GM19468 (cell line): Measurements from ENCODE around the gene MSN.

ENCODE experiments used
- ATAC-seq: cut with Tn5 transposase; IDR thresholded peaks from one replicate; pipeline ENCODE4 v1.9.1; 2021; ENCODE audit warnings: mild to moderate bottlenecking, moderate library complexity, moderate number of reproducible peaks; ENCODE audit not compliant: unreplicated experiment; ENCODE audit errors: extremely low read depth

MSN gene

GRCh38 chrX:65671966-65672365 is 4.5 kb downstream of the MSN start:
- ATAC-seq, result no peak

- ATAC-seq, result no peak
Measured at GRCh38 chrX:65673857-65674203, 6.4 kb downstream of the MSN start.

- ATAC-seq, result no peak
Measured at GRCh38 chrX:65674204-65674893, 6.9 kb downstream of the MSN start.

DNA sequence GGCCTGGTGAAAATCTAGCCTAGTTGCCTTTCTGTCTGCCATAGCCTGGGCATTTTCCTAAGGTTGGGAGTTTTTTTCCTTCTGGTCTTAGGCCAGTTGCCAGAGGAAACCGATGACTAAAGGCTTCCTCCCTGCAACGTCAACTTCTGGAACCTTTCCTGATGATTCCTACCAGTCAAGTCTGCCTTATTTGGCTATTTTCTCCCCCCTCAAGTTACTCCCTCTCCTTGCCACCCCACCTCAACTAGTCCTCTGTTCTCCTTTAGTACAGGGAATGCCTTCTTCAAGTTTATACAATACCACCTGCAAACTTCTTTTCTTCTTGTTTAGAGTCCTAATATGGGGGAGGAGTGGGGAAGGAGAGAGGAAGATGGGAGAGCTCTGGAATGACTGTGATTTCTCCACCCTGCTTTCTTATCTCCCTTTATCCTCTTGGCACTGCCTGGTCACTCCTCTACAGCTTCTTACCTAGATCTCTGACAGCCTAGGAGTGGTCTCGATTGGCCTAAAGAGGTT is 10.6 kb downstream of the MSN start:
- ATAC-seq, result no peak

DNA sequence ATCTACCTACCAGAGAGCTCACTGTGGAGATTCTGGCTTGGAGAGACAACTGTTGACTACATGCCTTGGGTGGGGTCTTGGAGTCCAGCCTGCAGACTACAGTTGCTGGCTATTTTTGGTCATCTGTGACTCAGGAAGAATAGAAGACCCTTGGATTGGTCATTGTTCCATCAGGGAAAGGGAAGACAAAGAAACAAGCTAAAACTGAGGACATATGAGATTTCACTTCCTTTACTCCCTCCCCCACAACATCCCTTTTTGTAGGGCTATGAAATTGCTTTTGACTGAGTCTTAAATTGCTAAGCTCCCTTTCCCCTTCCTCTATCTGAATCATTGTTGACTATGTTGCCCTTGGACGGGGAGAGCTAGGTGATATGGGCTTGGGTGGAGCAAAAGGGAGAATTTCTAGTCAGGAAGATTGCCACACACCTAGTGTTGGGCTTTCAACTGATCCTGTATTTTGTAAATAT is 11.7 kb downstream of the MSN start:
- no peak for ATAC-seq

- ATAC-seq, result no peak
Measured at GRCh38 chrX:65681810-65682209, 14.4 kb downstream of the MSN start.

GRCh38 chrX:65685112-65685511 is 17.7 kb downstream of the MSN start:
- no peak for ATAC-seq

DNA sequence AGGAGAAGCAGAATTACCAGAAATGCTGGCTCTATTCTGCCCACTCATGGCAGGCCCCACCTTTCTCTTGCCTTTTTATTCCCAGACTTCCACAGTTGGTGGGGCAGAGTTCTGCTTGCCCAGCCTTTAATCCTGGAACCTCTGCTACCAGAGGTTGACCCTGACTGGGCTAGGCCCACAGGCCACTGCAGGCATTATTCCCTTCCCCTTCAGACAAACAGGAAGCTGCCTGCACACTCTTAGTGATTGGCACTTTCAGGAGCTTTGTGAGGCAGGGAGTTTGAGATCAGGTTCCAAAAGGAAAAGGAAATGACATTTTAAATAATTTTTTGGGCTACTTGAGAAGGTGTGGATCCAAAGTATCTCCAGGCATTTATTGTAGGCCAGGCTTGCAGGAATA is 18.8 kb downstream of the MSN start:
- no peak for ATAC-seq

DNA sequence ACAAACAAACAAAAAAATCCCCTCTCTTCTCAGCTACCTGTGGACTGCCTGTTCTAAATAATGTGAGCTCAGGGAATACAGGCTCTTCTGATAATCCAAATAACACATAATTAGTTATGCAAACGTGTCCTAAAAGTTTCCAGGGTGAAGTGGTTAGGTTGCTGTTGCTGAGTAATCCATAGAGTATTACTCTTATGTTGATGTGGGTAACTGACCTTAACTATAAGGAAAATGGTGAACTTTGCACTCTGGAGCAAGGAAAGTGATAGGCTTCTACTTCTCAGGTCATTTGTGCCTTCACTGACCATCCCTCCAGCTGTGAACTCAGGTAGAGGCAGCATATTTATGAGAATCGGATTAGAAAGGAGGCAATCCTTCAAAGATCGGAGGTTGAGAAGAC is 19.9 kb downstream of the MSN start:
- no peak for ATAC-seq

DNA sequence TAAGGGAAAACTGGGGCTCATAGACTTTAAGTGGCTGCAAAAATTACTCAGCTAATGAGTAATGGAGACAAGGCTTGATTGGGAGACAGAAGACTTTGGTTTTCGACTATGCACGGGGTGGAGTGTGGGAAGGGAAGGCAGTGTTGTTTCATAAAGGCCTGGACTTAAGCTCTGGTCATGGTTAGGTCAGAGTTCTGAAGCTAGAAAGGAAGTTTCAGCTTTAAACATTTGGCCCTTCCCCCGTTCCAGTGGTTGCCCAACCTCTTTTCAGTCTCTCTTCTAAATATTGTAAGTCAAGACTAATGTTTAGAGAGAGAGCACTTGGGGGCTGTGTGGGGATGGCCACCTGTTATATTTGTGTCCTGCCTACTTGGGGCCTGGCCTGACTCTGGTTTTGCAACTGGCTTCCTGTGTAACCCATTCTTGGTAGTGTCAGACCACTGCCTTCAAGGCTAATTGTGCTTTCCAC is 21.0 kb downstream of the MSN start:
- ATAC-seq, result peak; percentile 93

DNA sequence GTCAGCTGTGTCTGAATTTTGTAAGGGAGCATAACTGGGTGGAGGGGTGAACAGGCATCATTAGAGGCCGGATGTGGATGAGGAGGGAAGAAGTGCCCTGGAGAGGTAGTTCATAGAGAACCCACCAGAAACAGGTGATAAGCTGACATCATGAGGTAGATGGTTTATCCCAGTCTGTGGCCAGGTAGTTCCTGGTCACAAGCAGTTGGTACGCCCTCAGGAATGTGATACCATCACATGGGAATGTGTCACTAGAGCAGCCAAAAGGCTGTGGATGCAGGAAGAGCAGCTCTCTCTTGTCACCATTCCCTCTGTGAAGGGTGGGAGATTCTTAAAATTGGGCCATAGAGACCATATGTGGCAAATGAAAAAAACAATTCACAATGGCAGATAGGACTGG is 21.9 kb downstream of the MSN start:
- no peak for ATAC-seq

GRCh38 chrX:65690057-65690855 is 22.8 kb downstream of the MSN start:
- no peak for ATAC-seq

DNA sequence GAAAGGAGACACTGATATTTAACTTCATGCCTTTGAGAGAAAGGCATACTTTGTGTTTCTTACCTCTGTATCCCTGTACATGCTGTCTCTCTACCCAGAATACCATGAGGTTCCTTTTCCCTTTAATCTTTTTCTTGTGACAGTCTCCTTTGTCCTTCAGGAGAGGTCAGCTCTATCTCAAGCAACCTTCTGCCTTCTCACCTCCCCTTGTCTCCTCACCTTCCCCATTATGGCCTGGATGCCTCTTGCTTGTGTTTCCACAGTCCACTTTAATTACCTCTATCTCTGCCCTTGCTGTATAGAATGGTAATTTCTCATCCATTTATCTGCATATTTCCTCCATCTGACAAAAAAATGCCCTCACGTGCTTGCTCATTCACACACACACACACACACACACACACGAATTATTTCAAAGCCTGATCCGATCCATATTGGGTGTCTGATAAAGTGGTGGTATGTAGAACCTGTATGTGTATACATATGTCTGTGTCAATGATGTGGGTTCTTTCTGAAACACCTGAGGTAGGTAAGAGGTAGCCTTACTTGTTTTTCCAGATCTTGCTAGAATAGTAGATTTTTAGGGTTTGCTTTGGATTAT is 28.5 kb downstream of the MSN start:
- no peak for ATAC-seq

DNA sequence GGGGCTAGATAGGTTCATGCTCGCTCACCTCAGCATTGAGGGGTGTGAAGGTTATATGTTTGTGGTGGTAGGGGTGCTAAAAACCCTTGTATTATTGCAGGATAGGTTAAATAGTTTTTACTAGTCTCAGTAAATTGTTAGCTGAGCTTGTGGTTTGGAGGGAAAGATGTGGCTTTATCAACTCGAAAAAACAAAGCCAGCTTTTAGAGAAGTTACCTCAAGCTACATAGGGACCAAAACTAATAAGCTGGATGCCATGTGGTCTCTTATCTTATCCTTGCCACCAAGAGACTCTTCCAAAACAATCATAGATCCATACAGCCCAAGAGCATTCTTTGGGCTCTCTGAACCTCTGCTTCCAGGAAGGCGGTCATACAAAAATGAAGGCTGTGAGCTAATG is 29.2 kb downstream of the MSN start:
- ATAC-seq, result no peak

DNA sequence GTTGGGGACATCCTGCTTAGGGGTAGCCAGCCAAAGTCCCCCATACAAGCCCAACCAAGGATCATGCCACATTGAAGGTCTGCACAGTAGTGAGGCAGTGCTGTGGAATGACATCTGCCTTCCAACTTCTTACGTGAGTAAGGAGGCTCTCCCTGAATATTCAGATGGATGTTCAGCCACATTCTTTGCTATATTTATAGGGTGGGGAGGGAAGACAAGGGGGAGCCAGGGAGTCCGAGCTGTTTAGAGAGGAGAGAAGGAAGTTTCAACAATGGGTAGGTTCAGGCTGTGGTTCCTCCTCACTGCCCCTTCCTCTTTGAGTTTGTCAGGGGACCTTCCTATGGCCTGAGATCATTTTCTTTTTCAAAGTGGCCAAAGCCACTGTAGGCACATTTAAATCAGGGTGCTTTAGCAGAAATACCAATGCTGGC is 29.8 kb downstream of the MSN start:
- no peak for ATAC-seq

GRCh38 chrX:65697915-65698796 is 30.7 kb downstream of the MSN start:
- ATAC-seq, result peak; percentile 53

DNA sequence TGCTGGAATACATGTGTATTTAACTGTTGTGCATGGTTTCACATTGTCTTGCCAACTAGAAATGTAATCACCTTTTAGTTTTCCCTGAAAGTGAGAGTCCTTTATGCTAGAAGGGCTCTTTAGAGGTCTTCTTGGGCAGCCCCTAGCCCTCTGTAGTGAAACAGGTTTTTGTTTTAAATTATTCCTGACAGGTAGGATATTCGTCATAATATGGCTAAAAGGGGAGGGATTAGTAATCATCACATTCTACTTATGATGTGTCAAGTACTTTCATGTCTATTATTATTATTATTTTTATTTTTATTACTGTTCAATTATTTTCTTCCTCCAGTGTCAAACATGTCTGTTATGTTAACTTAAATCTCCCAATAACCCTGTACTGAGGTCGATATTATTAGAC is 35.5 kb downstream of the MSN start:
- no peak for ATAC-seq

DNA sequence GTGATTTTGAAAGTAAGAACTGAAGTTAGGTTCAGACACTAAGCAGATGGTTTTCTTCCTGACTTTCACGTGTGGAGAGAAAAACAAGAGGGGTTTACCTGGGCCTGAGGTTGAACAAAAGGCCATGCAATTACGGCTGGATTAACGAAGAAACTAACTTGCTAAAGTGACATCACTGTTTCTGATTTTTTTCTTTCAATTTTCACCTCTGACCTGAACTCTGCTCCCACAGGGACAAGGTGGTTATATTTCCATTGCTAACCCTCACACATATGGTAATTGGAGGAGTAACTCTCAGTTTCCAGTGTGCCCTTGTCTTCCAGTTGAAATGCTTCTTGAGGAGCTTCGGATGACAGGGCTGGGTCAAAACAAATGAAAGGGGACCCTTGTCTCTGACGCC is 38.0 kb downstream of the MSN start:
- ATAC-seq, result no peak

- ATAC-seq, result no peak
Measured at GRCh38 chrX:65706041-65706828, 38.8 kb downstream of the MSN start.
